HG03135 (cell line): Measurements from ENCODE around the gene DNM2.
"Not testable (repeated sequence)": the region's sequence is repeated elsewhere in the genome, so short reads cannot be mapped to it uniquely, and the experiment has no call there.

ENCODE experiments used
- ATAC-seq: cut with Tn5 transposase; IDR thresholded peaks from one replicate; pipeline ENCODE4 v1.9.1; 2021; ENCODE audit warnings: mild to moderate bottlenecking, moderate library complexity; ENCODE audit not compliant: unreplicated experiment

DNM2 gene

GRCh38 chr19:10855879-10856522 is 138.1 kb downstream of the DNM2 start:
- ATAC-seq: no peak

DNA sequence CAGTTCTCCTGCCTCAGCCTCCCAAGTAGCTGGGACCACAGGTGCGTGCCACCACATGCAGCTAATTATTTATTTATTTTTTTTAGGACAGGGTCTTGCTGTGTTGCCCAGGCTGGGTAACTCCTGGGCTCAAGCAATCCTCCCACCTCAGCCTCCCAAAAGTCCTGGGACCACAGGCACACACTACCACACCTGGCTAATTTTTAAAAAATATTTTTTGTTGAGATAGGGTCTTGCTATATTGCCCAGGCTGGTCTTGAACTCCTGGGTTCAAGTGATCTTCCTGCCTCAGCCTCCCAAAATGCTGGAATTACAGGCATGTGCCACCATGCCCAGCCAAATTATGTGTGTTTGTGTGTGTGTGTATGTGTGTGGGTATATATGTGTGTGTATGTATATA is 139.0 kb downstream of the DNM2 start:
- ATAC-seq: not testable (repeated sequence)

DNA sequence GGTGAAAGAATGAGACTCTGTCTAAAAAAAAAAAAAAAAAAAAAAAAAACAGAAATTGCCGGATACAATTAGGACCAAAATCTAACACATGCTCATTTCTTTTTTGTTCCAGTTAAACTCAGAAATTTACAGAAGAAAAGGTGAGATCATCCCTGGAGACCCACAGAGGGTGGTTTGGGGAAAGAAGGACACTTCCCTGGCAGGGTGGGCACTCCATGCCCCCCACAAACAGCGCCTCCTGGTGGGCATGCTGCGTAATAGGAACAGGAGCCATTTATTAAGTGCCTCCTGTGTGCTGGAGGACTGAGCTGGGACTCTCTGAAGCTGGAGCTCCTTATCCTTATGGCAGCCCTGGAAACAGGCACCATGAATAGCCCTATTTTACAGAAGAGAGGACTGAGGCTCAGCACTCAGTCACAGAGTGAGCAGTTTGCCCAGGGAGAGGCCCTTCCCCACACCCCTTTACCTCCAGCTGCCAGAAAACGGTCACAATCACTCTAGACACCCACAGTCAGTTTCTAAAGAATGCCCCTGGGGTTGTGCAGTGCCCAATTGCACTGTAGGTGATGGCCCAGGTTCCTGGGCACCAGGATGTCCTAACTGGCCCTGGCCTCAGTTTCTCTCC is 140.4 kb downstream of the DNM2 start:
- ATAC-seq: no peak

- no peak for ATAC-seq
These were observed 143.3 kb downstream of the DNM2 start for GRCh38 chr19:10861103-10861651.

DNA sequence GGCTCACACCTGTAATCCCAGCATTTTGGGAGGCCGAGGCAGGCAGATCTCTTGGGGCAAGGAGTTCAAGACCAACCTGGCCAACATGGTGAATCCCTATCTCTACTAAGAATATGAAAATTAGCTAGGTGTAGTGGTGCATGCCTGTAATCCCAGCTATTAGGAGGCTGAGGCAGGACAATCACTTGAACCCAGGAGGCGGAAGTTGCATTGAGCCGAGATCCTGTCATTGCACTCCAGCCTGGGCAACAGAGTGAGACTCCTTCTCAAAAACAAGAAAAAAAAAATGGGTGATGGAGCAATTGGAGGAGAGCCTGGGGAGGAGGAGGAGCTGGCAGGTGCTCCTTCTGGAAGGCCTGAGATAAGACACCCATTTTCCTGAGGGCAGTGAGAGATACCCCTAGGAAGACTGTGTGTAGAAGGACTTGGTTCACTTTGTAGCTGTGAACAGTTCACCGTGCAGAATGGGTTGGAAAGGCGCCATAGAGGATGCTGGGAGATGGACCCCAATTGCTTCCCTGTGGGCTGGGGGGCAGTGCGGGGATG is 144.8 kb downstream of the DNM2 start:
- ATAC-seq: no peak

- no peak for ATAC-seq
These were observed 145.3 kb downstream of the DNM2 start for GRCh38 chr19:10863107-10863717.

DNA sequence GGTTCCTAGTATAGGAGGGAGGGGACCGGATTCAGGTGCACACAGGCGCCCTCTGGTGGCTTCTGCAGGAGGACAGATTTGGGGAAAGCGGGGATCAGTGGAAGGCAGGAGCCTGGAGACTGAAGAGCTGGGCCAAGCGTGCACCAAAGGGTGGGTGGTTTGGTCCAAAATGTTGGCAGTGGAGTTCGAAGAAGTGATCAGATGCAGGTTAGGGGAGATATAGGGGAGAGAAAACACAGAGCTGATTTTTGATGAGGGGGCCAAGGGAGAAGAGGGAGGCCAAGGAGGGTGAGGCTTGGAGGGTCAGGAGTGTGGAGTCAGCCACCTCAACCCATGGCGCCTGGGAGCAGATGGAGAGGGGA is 146.6 kb downstream of the DNM2 start:
- ATAC-seq: no peak

GRCh38 chr19:10866495-10866894 is 148.6 kb downstream of the DNM2 start:
- ATAC-seq: no peak

- no peak for ATAC-seq
These were observed 151.1 kb downstream of the DNM2 start for GRCh38 chr19:10868872-10869547.

GRCh38 chr19:10869872-10870311 is 152.0 kb downstream of the DNM2 start:
- ATAC-seq: not testable (repeated sequence)

DNA sequence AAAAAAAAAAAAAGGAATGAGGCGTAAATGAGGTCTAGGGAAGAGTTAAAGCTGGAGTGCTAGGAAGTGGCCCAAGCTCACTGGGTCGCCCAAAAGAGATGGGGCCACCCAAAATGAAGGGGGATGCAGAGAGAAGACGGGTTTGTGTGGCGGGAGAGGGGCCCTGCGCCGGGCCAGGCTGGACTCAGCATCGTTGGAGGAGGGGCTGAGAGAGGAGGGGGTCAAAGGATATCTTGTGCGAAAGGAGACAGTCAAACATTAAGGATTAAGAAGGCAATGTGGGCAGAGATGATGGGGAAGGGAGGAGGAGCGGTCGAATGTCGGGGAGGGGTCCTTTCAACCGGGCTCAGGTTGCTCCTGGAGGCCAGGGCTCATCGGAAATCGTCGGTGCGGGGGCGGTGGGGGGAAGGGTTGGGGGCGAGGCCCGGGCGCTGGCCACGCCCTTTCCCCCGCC is 152.6 kb downstream of the DNM2 start:
- ATAC-seq: no peak

GRCh38 chr19:10870955-10871603 is 153.2 kb downstream of the DNM2 start, which contains the start of gene CARM1:
TSS of gene CARM1 (plus strand) at chr19:10871553. CDS start at chr19:10871703, 150 bp downstream.
- ATAC-seq: peak; percentile 72

- peak; percentile 7 for ATAC-seq
These were observed 154.0 kb downstream of the DNM2 start for GRCh38 chr19:10871711-10872545.

DNA sequence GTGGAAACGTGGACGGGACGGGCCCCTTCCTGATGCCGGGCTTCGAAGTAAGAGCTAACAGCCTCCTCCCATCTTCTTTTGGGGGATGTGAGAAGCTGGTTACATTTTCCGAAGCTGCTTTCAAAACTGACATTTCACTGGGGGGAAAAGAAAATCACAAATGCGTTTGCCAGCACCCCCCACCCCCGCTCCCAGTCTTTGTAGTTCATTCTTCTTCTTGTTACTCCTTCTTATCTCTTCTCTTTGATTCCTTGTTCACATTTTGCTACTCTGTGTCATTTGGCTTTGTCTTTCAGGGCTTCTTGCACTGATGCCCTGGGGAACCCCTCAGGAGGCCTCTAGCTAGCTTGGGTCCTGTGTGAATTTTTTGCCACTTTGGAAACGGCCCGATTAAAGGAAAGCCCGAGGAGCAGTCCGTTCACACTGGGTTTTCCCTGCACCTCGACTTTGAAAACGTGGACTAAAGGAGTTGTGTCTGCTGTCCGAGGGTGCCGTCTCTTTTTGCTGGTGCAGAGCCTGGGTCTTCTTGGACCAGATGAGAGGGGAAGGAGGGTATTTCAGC is 154.7 kb downstream of the DNM2 start:
- ATAC-seq: no peak

GRCh38 chr19:10874024-10874423 is 156.1 kb downstream of the DNM2 start:
- ATAC-seq: no peak

DNA sequence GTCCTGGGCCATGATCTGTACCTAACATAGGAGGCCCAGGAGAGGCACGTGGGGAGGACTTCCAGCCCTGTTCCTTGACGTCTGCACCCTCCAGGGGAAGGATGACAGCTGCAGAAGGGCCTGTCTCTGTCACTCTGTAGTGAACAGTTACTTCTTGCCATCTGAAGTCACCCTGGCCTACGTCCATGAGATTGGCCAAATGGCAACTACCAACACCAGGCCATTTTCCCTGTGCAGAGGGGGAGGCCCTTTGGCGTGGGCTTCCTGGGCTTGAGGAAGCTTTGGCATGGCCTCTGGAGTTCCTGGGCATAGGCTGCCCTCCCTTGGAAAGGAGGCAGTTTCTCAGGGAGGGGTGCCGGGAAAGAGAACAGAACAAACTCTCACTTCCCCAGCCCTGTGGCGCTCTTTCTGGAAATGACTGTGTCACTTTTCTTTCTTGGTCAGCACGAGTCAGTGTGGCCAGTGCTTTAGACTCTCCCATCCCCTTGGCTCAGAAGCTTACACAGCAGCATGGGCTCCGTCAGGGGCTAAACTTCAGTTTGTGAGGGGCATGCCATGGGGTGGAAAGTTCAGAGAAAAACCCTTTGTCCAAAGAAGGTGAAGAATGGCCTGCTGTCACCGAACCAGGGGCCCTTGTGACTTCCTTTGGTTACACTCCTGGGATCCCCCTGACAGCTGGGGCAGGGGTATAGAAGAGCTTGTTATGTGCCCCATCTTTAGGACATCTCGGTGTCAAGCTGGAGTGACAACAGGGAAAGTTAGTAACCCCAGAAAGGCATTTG is 158.8 kb downstream of the DNM2 start:
- peak; percentile 44 for ATAC-seq

DNA sequence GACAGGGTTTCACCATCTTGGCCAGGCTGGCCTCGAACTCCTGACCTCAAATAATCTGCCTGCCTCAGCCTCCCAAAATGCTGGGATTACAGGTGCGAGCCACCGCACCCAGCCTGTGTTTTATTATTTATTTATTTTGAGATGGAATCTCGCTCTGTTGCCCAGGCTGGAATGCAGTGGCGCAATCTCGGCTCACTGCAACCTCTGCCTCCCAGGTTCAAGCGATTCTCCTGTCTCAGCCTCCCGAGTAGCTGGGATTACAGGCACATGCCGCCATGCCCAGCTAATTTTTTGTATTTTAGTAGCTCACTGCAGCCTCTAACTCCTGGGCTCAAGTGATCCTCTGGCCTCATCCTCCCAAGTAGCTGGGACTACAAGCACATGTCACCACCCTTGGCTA is 159.7 kb downstream of the DNM2 start:
- ATAC-seq: not testable (repeated sequence)

GRCh38 chr19:10878253-10878652 is 160.4 kb downstream of the DNM2 start:
- ATAC-seq: no peak
